Central memory CD8-positive, alpha-beta T cell (primary cell): ENCODE data around the gene RELCH.
A peak's percentile ranks its signal among the peaks of the same experiment; 100 is the strongest.
"Not testable (repeated sequence)": the region's sequence is repeated elsewhere in the genome, so short reads cannot be mapped to it uniquely, and the experiment has no call there.

ENCODE experiments used
- ATAC-seq: fragments of 150-1000 bp; cut with Tn5 transposase; replicated peaks from 2 replicates; pipeline ENCODE4 v1.10.0; 2022; ENCODE audit warnings: mild to moderate bottlenecking, moderate FRiP score, moderate number of reproducible peaks; ENCODE audit not compliant: poor library complexity, severe bottlenecking; ENCODE audit errors: extremely low read depth
- DNase-seq, 2 donors: peaks; one replicate each; pipeline ENCODE4 v3.0.0; 2021; ENCODE audit warnings: low spot score in 2 of 2
- H3K27ac Mint-ChIP-seq: one replicate; pipeline ENCODE4 v1.8.0; 2022; ENCODE audit warnings: low read depth, mild to moderate bottlenecking, moderate library complexity, mixed read lengths
- H3K27me3 Mint-ChIP-seq: one replicate; pipeline ENCODE4 v1.8.0; 2022; ENCODE audit warnings: mixed read lengths
- H3K36me3 Mint-ChIP-seq: one replicate; pipeline ENCODE4 v1.8.0; 2022; ENCODE audit warnings: mild to moderate bottlenecking, moderate library complexity, mixed read lengths; ENCODE audit not compliant: insufficient read depth
- H3K4me1 Mint-ChIP-seq: one replicate; pipeline ENCODE4 v1.8.0; 2022; ENCODE audit warnings: mixed read lengths
- H3K4me3 Mint-ChIP-seq: one replicate; pipeline ENCODE4 v1.8.0; 2022; ENCODE audit warnings: mild to moderate bottlenecking, moderate library complexity, mixed read lengths
- H3K9me3 Mint-ChIP-seq: one replicate; pipeline ENCODE4 v1.8.0; 2022; ENCODE audit warnings: mixed read lengths

Gene RELCH

GRCh38 chr18:62166524-62166923, 20.5 kb upstream of the RELCH start:
- H3K9me3 Mint-ChIP-seq, H3K27me3 Mint-ChIP-seq, H3K4me3 Mint-ChIP-seq, H3K36me3 Mint-ChIP-seq, H3K27ac Mint-ChIP-seq, ATAC-seq, DNase-seq: not testable (repeated sequence)
- peaks cover 25% of the 10 kb centered on the region for H3K4me1 Mint-ChIP-seq

- no peaks in the 10 kb centered on the region for H3K27me3 Mint-ChIP-seq
- no peak overlapping the region for H3K4me3 Mint-ChIP-seq
- H3K9me3 Mint-ChIP-seq, result no peaks in the 10 kb centered on the region
- H3K27ac Mint-ChIP-seq, result no peak overlapping the region
- no peaks in the 10 kb centered on the region for H3K36me3 Mint-ChIP-seq
- DNase-seq, result no peak
- ATAC-seq, result no peak
- H3K4me1 Mint-ChIP-seq, result peaks cover 7% of the 10 kb centered on the region
These were observed 16.2 kb upstream of the RELCH start for GRCh38 chr18:62170857-62171256.

GRCh38 chr18:62172298-62172697, 14.8 kb upstream of the RELCH start:
- DNase-seq (no peak), ATAC-seq (no peak)
- Mint-ChIP-seq H3K27ac (no peak overlapping the region), H3K4me1 (peaks cover 6% of the 10 kb centered on the region), H3K27me3 (no peaks in the 10 kb centered on the region), H3K36me3 (no peaks in the 10 kb centered on the region), H3K9me3 (no peaks in the 10 kb centered on the region), H3K4me3 (no peak overlapping the region)

DNA sequence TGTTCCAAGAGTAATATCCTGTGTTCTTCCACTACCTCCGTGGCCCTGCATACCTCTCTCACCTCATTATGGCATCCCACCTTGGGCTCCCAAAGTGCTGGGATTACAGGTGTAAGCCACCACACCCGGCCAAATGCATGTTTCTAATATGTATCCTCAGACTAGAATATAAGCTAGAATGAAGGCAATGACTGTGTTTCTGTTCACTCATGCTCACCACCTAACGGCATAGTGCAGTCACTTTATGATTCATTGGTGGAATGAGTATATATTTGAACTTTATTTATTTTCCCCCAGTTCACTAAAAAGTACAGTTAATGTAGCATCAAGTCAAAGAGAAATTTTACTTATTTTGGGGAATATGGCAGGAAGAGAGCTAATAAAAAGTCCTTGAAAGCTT, 11.5 kb upstream of the RELCH start:
- peaks cover 1% of the 10 kb centered on the region for H3K4me1 Mint-ChIP-seq
- no peak for ATAC-seq
- H3K27me3 Mint-ChIP-seq, result no peaks in the 10 kb centered on the region
- no peak overlapping the region for H3K27ac Mint-ChIP-seq
- peaks cover 2% of the 10 kb centered on the region for H3K36me3 Mint-ChIP-seq
- no peaks in the 10 kb centered on the region for H3K9me3 Mint-ChIP-seq
- no peak overlapping the region for H3K4me3 Mint-ChIP-seq
- no peak for DNase-seq

GRCh38 chr18:62177271-62177670, 9.8 kb upstream of the RELCH start:
- Mint-ChIP-seq H3K4me1 (no peaks in the 10 kb centered on the region), H3K36me3 (peaks cover 2% of the 10 kb centered on the region), H3K4me3 (no peak overlapping the region), H3K9me3 (no peaks in the 10 kb centered on the region), H3K27me3 (no peaks in the 10 kb centered on the region), H3K27ac (no peak overlapping the region)
- ATAC-seq (no peak), DNase-seq (no peak)

DNA sequence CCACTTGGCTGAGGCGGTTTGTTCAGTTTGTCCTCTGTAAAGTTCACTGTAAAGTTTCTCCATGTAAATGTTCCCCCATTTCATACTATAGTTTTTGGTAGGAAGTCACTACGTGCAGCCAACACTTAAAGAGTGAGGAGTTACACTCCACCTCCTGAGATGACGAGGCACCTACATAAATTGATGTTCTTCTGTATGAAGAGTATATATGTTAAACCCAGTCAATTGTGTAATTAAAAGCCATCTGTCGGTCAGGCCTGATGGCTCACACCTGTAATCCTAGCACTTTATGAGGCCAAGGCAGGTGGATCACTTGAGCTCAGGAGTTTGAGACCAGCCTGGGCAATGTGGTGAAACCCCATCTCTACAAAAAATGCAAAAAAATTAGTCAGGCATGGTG, 7.8 kb upstream of the RELCH start:
- Mint-ChIP-seq H3K4me1 (peaks cover 5% of the 10 kb centered on the region), H3K36me3 (peaks cover 2% of the 10 kb centered on the region), H3K27me3 (no peaks in the 10 kb centered on the region), H3K9me3 (no peaks in the 10 kb centered on the region), H3K4me3 (no peak overlapping the region), H3K27ac (no peak overlapping the region)
- ATAC-seq, result no peak
- DNase-seq, result no peak

DNA sequence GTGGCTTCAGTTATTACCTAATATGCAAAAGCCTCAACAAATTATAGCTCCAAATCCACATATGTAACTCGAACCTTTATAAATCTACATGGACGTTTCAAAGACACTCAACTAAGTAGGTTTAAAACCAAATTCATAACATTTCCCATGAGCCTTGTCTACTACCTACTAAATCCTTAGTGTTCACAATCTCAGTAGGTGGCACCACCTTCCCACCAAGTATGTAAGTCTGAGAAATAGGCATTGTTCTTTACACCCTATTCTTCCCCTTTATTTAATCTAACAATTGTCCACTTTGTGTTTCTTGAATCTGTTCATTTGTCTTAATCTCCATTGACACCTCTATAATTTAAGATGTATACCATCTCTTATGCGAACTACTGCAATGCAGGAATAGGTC, 4.8 kb upstream of the RELCH start:
- Mint-ChIP-seq H3K36me3 (peaks cover 11% of the 10 kb centered on the region), H3K27me3 (no peaks in the 10 kb centered on the region), H3K4me3 (no peak overlapping the region), H3K4me1 (peaks cover 11% of the 10 kb centered on the region), H3K9me3 (no peaks in the 10 kb centered on the region), H3K27ac (no peak overlapping the region)
- ATAC-seq, result no peak
- DNase-seq, result no peak

DNA sequence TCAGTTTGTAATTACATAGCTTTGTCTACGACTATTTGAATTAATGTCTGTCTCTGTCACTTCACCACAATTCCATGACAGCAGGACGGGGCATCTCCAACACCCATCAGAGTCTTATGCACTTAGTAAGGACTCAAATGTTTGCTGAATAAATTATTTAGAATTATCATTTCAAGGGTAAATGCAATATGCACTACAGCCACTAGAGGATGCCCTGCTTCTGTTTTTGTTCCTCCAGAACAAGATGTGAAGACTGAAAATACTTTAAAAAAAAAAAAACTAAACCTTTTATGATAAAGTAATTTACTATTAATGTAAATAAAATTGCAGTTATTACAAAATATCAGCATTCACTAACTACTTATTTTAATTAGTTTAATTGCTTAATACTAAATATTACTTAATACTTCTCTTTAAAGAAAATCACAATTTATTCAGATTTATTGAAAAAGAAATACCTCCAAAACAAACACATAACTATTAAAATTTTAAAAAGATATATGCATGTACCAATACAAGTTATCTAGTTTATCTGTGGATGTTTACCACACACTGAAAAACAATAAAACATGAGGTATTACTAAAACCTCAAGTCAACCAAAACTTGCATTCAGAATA, 3.4 kb upstream of the RELCH start:
- no peaks in the 10 kb centered on the region for H3K27me3 Mint-ChIP-seq
- peaks cover 25% of the 10 kb centered on the region for H3K4me1 Mint-ChIP-seq
- H3K27ac Mint-ChIP-seq, result peak overlapping the region; percentile 65
- H3K4me3 Mint-ChIP-seq, result no peak overlapping the region
- H3K9me3 Mint-ChIP-seq, result no peaks in the 10 kb centered on the region
- H3K36me3 Mint-ChIP-seq, result peaks cover 16% of the 10 kb centered on the region
- ATAC-seq (no peak), DNase-seq (peak in 1 of 2 donors; percentile 28)

GRCh38 chr18:62186499-62186773, 619 bp upstream of the RELCH start:
- DNase-seq (no peak), ATAC-seq (no peak)
- Mint-ChIP-seq H3K27ac (peak overlapping the region; percentile 98), H3K4me1 (peaks cover 49% of the 10 kb centered on the region), H3K4me3 (peak overlapping the region; percentile 100), H3K9me3 (no peaks in the 10 kb centered on the region), H3K36me3 (peaks cover 19% of the 10 kb centered on the region), H3K27me3 (no peaks in the 10 kb centered on the region)

DNA sequence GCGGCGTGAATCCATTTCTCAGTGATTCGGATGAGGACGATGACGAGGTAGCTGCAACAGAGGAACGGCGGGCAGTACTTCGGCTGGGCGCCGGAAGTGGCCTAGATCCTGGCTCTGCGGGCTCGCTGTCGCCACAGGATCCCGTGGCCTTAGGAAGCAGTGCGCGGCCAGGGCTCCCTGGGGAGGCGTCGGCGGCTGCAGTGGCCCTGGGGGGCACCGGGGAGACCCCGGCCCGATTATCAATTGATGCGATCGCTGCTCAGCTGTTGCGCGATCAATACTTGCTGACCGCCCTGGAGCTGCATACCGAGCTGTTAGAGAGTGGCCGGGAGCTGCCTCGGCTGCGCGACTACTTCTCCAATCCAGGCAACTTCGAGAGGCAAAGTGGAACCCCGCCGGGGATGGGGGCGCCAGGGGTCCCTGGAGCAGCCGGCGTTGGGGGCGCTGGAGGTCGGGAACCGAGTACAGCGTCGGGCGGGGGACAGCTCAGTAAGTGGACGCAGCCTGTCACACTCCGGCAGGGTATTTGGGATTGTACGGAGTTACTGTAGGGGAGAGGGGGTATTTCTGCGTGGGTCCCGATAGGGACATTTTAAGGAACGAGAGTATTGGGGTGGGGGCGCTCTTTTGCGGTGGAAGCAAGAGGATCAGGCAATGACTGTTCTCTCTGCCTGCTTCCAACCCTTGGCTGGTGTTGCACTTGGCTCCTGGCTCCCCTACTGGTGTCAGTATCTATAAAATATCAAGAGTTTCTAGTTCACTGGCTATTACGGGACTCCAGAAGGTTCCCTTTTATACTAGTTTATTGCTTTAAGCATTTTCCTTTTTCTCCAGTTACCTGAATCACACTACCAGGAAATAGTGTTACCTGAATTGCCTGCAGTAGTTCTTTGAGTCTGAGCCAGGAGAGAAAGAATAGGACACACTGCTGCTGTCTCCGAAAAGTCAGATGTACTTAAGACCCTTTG, 772 bp downstream of the RELCH start:
- peak in 1 of 2 donors; percentile 15 for DNase-seq
- H3K27me3 Mint-ChIP-seq, result no peaks in the 10 kb centered on the region

GRCh38 chr18:62189208-62189607, 2.2 kb downstream of the RELCH start:
- Mint-ChIP-seq H3K9me3 (no peaks in the 10 kb centered on the region), H3K36me3 (peaks cover 21% of the 10 kb centered on the region), H3K4me1 (peaks cover 71% of the 10 kb centered on the region), H3K4me3 (peak overlapping the region; percentile 100), H3K27ac (peak overlapping the region; percentile 68), H3K27me3 (no peaks in the 10 kb centered on the region)
- ATAC-seq, result no peak
- DNase-seq, result no peak

More for the DNA sequence above, 772 bp downstream of the RELCH start:
- peaks cover 63% of the 10 kb centered on the region for H3K4me1 Mint-ChIP-seq
- H3K9me3 Mint-ChIP-seq, result no peaks in the 10 kb centered on the region
- H3K36me3 Mint-ChIP-seq, result peaks cover 21% of the 10 kb centered on the region
- ATAC-seq, result no peak
- peak overlapping the region; percentile 98 for H3K27ac Mint-ChIP-seq
- H3K4me3 Mint-ChIP-seq, result peak overlapping the region; percentile 100

DNA sequence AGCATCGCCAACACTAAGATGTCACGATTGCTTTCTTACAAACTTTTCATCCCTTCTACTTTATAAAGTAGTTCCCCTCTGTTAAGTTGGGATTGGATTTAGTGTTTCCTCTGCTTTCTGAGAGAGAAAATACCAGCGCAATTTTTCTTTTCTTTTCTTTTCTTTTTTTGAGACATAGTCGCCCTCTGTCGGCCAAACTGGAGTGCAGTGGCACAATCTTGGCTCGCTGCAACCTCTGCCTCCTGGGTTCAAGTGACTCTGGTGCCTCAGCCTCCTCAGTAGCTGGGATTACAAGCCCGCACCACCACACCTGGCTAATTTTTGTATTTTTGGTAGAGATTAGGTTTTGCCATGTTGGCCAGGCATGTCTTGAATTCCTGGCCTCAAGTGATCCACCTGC, 9.0 kb downstream of the RELCH start:
- ATAC-seq, result no peak
- Mint-ChIP-seq H3K4me1 (peaks cover 81% of the 10 kb centered on the region), H3K27me3 (no peaks in the 10 kb centered on the region), H3K27ac (peak overlapping the region; percentile 74), H3K36me3 (peaks cover 8% of the 10 kb centered on the region), H3K4me3 (no peak overlapping the region), H3K9me3 (no peaks in the 10 kb centered on the region)
- no peak for DNase-seq

DNA sequence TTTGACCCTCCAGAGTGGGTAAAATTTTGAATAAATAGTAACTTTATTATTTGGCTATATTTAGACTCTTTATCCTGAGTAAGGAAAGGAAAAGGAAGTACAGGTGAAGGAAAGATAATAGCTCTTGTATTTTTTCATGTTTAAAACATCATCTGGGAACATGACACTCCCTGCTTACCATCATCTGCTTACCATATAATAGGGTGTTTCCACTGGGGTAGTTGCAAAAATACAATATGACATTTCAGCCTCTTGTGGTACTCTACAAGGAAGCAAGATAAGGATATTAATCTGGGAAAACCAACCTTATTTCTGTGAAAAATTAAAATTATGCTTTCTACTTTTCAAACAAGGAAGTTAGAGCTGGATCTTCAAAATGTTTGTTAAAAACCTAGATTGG, 9.9 kb downstream of the RELCH start:
- Mint-ChIP-seq H3K4me3 (no peak overlapping the region), H3K4me1 (peaks cover 72% of the 10 kb centered on the region), H3K27me3 (no peaks in the 10 kb centered on the region), H3K9me3 (no peaks in the 10 kb centered on the region), H3K36me3 (peaks cover 8% of the 10 kb centered on the region), H3K27ac (peak overlapping the region; percentile 74)
- DNase-seq (no peak), ATAC-seq (no peak)
